ENCODE measurements around the gene OR4C13.
"Not testable (repeated sequence)": the region's sequence is repeated elsewhere in the genome, so short reads cannot be mapped to it uniquely, and the experiment has no call there.

OR4C13 gene

DNA sequence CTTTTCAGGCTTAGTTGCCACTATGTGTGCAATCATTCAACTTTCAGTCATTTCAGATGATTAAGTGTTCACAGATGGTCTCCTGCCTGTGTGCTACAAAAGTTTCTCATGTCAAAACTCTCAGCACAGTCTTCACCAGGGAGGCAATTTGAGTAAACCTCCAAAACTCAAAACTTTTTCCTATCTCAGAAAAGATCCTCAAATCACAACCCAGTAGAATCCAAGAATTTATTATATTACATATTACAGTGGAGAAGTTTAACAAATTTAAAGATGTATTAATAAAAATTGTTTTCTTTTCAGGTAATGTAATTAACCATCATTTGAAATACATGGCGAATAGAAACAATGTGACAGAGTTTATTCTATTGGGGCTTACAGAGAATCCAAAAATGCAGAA, at the start of gene OR4C13:
Gene OR4C13, plus strand, starts transcription at position 301 of the 400 bp plus-strand sequence. Its CDS starts 32 bp downstream, at position 333.
- no peak for DNase-seq (ENCODE audit: low spot score)

DNA sequence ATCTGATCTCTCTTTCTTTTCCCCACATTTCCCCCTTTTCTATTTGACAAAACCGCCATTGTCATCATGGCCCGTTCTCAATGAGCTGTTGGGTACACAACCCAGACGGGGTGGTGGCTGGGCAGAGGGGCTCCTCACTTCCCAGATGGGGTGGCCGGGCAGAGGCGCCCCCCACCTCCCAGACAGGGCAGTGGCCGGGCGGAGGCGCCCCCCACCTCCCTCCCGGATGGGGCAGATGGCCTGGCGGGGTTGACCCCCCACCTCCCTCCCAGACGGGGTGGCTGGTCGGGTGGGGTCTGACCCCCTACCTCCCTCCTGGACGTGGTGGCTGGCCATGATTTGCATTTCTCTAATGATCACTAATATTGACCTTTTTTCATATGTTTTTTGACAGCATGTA, 40.7 kb upstream of the OR4C13 start:
- not testable (repeated sequence) for DNase-seq (ENCODE audit: low spot score)

DNA sequence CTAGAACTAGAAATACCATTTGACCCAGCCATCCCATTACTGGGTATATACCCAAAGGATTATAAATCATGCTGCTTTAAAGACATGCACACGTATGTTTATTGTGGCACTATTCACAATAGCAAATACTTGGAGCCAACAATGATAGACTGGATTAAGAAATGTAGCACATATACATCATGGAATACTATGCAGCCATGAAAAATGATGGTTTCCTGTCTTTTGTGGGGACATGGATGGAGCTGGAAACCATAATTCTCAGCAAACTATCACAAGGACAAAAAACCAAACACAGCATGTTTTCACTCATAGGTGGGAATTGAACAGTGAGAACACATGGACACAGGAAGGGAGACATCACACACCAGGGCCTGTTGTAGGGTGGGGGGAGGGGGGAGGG, 3.5 kb upstream of the OR4C13 start:
- not testable (repeated sequence) for DNase-seq (ENCODE audit: low spot score)

DNA sequence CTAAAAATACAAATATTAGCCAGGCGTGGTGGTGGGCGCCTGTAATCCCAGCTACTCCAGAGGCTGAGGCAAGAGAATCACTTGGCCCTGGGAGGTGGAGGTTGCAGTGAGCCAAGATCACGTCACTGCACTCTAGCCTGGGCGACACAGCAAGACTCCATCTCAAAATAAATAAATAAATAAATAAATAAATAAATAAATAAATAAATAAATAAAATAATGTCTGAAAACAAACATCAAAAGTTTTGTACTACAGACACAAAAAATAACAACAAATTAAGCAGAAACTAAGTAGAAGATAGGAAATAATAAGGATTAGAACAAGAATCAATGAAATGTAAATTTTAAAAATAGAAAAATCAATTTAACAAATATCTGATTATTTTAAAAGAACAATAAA, 21.2 kb downstream of the OR4C13 start:
- DNase-seq (ENCODE audit: low spot score): not testable (repeated sequence)

DNA sequence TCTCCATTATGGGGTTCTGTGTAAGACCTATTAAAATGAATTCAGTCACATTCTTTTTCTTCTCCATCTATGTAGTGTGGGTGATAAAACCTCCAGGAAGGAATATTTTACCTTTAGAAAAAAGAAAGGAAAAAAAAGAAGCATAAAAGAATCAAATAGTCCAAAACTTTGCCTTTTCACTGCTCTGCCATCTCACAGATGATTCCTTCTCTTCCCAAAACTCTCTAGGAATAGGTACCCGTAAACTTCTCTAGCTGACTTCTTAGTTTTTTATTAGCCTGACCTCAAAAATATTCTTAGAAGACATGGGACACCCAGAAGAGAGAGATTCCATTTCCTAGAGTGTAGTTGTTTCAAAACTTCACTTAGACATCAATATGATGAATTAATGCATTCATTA, 30.2 kb downstream of the OR4C13 start, which contains the start of gene OR4C12:
Gene OR4C12, minus strand, starts transcription at position 101 of the 400 bp plus-strand sequence. Its CDS starts 34 bp downstream, at position 67.
- DNase-seq (ENCODE audit: low spot score): not testable (repeated sequence)

DNA sequence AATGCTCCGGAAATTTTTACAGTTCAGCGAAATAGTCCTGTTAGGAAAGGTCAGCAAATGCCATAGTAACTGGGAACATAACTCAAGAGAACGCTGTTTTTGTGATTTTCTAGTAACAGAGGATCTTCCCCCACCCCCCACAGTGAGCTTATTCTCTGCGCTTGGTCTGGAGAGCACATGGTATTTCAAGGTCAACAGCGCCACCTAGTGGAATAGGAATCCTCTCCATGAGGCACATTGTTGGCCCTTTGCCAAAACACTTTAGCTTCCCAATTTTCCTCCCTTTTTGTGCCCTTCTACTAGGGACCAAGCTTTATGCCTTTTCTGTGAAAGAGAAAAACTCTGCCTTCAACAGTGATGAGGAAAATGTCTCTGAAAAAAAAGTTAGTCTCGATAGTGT, 43.4 kb downstream of the OR4C13 start:
- DNase-seq (ENCODE audit: low spot score): peak; percentile 80
